ENCODE data around the gene PCDH1.

The PCDH1 gene

DNA sequence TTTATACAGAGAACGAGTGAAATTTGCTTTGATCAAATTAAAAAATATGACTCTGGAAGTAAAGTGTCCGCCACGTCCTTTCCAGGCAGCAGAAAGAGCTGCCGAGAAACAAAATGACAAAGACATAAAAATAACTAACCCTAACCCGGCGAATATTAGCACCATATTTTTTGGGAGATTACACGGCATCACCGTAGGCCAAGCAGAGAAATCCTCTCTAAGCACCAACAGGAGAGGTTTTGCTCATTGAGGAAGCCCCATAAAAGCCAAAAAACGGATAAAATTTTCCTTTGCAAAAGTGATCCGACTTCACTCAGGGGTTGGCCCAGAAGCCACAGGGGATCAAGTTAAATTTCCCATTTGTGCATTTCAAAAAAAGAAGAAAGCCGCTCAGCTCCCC, 70.9 kb downstream of the PCDH1 start:
- TF ChIP-seq, protein P1, sequence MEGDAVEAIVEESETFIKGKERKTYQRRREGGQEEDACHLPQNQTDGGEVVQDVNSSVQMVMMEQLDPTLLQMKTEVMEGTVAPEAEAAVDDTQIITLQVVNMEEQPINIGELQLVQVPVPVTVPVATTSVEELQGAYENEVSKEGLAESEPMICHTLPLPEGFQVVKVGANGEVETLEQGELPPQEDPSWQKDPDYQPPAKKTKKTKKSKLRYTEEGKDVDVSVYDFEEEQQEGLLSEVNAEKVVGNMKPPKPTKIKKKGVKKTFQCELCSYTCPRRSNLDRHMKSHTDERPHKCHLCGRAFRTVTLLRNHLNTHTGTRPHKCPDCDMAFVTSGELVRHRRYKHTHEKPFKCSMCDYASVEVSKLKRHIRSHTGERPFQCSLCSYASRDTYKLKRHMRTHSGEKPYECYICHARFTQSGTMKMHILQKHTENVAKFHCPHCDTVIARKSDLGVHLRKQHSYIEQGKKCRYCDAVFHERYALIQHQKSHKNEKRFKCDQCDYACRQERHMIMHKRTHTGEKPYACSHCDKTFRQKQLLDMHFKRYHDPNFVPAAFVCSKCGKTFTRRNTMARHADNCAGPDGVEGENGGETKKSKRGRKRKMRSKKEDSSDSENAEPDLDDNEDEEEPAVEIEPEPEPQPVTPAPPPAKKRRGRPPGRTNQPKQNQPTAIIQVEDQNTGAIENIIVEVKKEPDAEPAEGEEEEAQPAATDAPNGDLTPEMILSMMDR (IDR thresholded peaks at IDR 0.05; ENCODE audit: insufficient read depth, low read length, poor library complexity, severe bottlenecking), result no peak
- no peak for TF ChIP-seq EZH2phosphoT487 (conservative IDR thresholded peaks at IDR 0.05; ENCODE audit: low read length)
- Histone ChIP-seq H3K27me3 (ENCODE audit: low read length) (no peaks in the 10 kb centered on the region), H3K4me3 (ENCODE audit: insufficient read depth, low read length, poor library complexity, severe bottlenecking) (no peak overlapping the region), H3K9me3 (ENCODE audit: insufficient read depth, low read length) (no peaks in the 10 kb centered on the region), H2AFZ (ENCODE audit: low read depth, low read length, severe bottlenecking) (no peak overlapping the region), H3K9ac (ENCODE audit: low read length) (no peak overlapping the region), H3K79me2 (ENCODE audit: insufficient read depth, low read length) (no peaks in the 10 kb centered on the region), H3K27ac (ENCODE audit: low read depth, low read length) (no peak overlapping the region), H3K9me2 (replicated peaks; ENCODE audit: insufficient read depth, low read length) (no peaks in the 10 kb centered on the region), H3F3A (ENCODE audit: insufficient read depth) (no peaks in the 10 kb centered on the region), H3K4me2 (ENCODE audit: low read depth, low read length, poor library complexity, severe bottlenecking) (no peak overlapping the region), H3K36me3 (ENCODE audit: low read length) (no peaks in the 10 kb centered on the region), H4K20me1 (ENCODE audit: low read depth, low read length) (no peaks in the 10 kb centered on the region)

DNA sequence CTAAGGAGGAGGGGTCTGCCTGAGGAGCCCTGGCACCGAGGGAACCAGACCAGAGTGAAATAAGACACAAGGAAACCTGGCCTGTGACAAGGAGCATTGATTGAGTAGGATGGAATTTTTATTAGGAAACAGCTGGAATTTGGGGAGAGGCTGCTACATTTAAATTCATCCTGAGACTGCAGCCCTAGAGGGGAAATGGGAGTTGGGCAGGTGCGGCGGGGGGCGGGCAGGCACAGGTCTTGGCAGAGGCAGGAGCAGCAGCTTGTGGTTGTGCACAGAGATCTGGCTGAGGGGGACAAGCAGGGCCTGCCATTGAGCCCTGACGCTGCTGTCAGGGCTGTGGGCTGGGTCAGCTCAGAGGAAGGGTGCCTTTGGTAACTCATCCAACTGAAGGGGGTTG, 71.6 kb downstream of the PCDH1 start:
- H3K27me3 ChIP-seq (ENCODE audit: low read length), result no peaks in the 10 kb centered on the region
- no peak overlapping the region for H3K4me3 ChIP-seq (ENCODE audit: insufficient read depth, low read length, poor library complexity, severe bottlenecking)
- no peak overlapping the region for H3K4me2 ChIP-seq (ENCODE audit: low read depth, low read length, poor library complexity, severe bottlenecking)
- H3K79me2 ChIP-seq (ENCODE audit: insufficient read depth, low read length), result no peaks in the 10 kb centered on the region
- H3F3A ChIP-seq (ENCODE audit: insufficient read depth), result no peaks in the 10 kb centered on the region
- H3K9ac ChIP-seq (ENCODE audit: low read length), result no peak overlapping the region
- no peak overlapping the region for H3K27ac ChIP-seq (ENCODE audit: low read depth, low read length)
- no peaks in the 10 kb centered on the region for H3K36me3 ChIP-seq (ENCODE audit: low read length)
- no peak overlapping the region for H2AFZ ChIP-seq (ENCODE audit: low read depth, low read length, severe bottlenecking)
- H3K9me2 ChIP-seq (replicated peaks; ENCODE audit: insufficient read depth, low read length), result no peaks in the 10 kb centered on the region
- no peak for TF ChIP-seq EZH2phosphoT487 (conservative IDR thresholded peaks at IDR 0.05; ENCODE audit: low read length)
- H3K9me3 ChIP-seq (ENCODE audit: insufficient read depth, low read length), result no peaks in the 10 kb centered on the region
- H4K20me1 ChIP-seq (ENCODE audit: low read depth, low read length), result no peaks in the 10 kb centered on the region

DNA sequence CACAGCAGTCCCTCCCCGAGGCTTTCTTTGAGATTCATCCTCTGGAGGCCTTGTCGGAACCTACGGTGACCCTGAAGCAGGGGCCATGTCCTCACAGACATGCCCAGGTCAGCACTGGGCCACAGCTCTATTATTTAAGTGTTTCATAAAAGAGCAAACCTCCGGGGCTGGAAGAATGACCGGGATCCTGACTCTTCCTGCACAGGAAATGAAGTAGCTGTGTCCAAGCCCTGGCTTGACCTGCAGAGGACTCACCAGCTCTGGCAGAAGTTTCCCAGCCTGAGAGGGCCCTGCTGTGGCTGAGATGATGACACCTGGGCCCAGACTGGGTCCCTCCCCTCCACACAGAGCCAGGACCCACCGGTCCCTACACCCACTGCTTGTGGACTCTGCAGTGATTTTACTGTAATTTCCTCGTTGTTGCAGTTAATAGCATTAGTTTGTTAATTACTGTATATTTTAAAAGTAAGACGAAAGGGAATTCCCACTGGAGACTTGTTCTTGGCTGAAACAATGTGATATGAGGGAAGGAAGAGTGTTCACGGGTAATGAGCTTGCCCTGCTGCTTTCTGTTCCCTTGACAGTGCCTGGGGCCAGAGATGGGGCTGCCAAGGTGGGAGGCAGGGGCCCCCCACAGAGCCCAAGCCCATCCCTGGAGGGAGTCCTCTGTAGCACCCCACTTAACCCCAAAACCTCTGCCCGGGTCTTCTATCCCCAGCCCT, 72.2 kb downstream of the PCDH1 start:
- Histone ChIP-seq H3K9me3 (ENCODE audit: insufficient read depth, low read length) (no peaks in the 10 kb centered on the region), H3K4me3 (ENCODE audit: insufficient read depth, low read length, poor library complexity, severe bottlenecking) (no peak overlapping the region), H3K27ac (ENCODE audit: low read depth, low read length) (no peak overlapping the region), H3F3A (ENCODE audit: insufficient read depth) (no peaks in the 10 kb centered on the region), H2AFZ (ENCODE audit: low read depth, low read length, severe bottlenecking) (no peak overlapping the region), H3K4me2 (ENCODE audit: low read depth, low read length, poor library complexity, severe bottlenecking) (no peak overlapping the region), H3K79me2 (ENCODE audit: insufficient read depth, low read length) (no peaks in the 10 kb centered on the region), H4K20me1 (ENCODE audit: low read depth, low read length) (no peaks in the 10 kb centered on the region), H3K9me2 (replicated peaks; ENCODE audit: insufficient read depth, low read length) (no peaks in the 10 kb centered on the region), H3K27me3 (ENCODE audit: low read length) (no peaks in the 10 kb centered on the region), H3K36me3 (ENCODE audit: low read length) (no peaks in the 10 kb centered on the region), H3K9ac (ENCODE audit: low read length) (no peak overlapping the region)
- TF ChIP-seq, protein P1 (IDR thresholded peaks at IDR 0.05; ENCODE audit: insufficient read depth, low read length, poor library complexity, severe bottlenecking), result no peak
- no peak for TF ChIP-seq EZH2phosphoT487 (conservative IDR thresholded peaks at IDR 0.05; ENCODE audit: low read length)

DNA sequence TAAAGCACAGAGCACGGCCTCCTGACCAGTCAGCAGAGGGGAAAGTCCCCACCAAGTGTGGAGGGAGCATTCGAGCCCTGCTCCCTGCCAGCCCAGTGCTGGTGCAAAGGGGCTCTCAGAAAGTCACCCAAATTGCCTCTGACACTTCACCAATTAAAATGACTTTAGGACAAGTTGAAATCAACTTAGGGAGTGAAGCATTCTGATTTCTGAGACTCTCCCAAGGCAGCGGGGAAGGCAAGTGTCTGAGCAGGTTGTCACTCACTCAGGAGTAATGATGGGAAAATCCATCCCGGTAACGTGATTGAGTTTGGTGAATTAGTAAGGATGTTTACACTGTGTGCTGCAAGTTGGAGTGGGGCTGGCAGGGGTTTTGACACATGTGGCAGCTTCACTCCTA, 73.7 kb downstream of the PCDH1 start:
- Histone ChIP-seq H2AFZ (ENCODE audit: low read depth, low read length, severe bottlenecking) (no peak overlapping the region), H3K9me2 (replicated peaks; ENCODE audit: insufficient read depth, low read length) (no peaks in the 10 kb centered on the region), H4K20me1 (ENCODE audit: low read depth, low read length) (no peaks in the 10 kb centered on the region), H3K27ac (ENCODE audit: low read depth, low read length) (no peak overlapping the region), H3K4me2 (ENCODE audit: low read depth, low read length, poor library complexity, severe bottlenecking) (no peak overlapping the region), H3K79me2 (ENCODE audit: insufficient read depth, low read length) (no peaks in the 10 kb centered on the region), H3K9ac (ENCODE audit: low read length) (no peak overlapping the region), H3K36me3 (ENCODE audit: low read length) (no peaks in the 10 kb centered on the region), H3K4me3 (ENCODE audit: insufficient read depth, low read length, poor library complexity, severe bottlenecking) (no peak overlapping the region), H3F3A (ENCODE audit: insufficient read depth) (no peaks in the 10 kb centered on the region), H3K9me3 (ENCODE audit: insufficient read depth, low read length) (no peaks in the 10 kb centered on the region), H3K27me3 (ENCODE audit: low read length) (no peaks in the 10 kb centered on the region)
- TF ChIP-seq EZH2phosphoT487 (conservative IDR thresholded peaks at IDR 0.05; ENCODE audit: low read length), result no peak
- TF ChIP-seq, protein P1 (IDR thresholded peaks at IDR 0.05; ENCODE audit: insufficient read depth, low read length, poor library complexity, severe bottlenecking), result no peak
